NOMO-1 (cell line): ENCODE results near the gene NME5.
"Not testable (repeated sequence)": the region's sequence is repeated elsewhere in the genome, so short reads cannot be mapped to it uniquely, and the experiment has no call there.

Experiments used
- DNase-seq, 2 experiments: peaks; one replicate each; lab custom pipeline; 2025; ENCODE audit not compliant: unreplicated experiment in 2 of 2; lab: John Stamatoyannopoulos, UW

Gene NME5

DNA sequence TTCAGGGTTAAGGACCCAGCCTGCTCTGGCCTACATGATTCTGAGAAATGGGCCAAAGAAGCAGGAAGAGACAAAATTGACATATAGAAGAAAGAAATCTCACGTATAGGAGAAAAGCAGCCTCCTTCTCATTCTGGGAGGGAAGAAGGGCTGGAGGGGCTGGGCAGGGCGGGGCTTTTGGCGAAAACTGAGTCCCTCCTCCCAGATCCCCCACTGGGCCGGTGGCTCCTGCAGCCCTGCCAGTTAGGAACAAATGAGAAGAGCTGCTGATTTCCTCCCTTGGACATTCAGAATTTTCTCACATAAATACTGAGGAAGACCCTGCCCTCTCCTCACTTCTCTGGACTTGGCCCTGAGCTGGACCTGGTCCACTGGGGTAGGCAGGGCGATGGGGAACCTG, 55.5 kb downstream of the NME5 start, which contains the start of gene WNT8A:
TSS of gene WNT8A (plus strand) at position 332 of the 400 bp plus-strand sequence. CDS start 95 bp downstream, outside the sequence.
- DNase-seq = no peak

DNA sequence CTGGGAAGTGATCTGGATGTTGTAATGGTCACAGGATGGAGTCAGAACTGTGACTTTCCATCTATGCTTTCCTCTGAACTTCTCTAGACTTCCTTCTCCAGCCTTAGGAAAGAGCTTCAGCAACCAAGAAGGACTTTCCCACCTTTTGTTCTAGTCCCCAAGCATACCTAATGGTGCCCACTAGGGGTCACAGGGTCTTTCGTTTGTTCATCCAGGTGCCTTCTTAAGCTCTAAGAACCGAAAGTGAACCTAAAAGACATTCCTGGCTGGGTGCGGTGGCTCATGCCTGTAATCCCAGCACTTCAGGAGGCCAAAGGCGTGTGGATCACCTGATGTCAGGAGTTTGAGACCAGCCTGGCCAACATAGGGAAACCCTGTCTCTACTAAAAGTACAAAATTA, 57.2 kb downstream of the NME5 start:
- DNase-seq = no peak

DNA sequence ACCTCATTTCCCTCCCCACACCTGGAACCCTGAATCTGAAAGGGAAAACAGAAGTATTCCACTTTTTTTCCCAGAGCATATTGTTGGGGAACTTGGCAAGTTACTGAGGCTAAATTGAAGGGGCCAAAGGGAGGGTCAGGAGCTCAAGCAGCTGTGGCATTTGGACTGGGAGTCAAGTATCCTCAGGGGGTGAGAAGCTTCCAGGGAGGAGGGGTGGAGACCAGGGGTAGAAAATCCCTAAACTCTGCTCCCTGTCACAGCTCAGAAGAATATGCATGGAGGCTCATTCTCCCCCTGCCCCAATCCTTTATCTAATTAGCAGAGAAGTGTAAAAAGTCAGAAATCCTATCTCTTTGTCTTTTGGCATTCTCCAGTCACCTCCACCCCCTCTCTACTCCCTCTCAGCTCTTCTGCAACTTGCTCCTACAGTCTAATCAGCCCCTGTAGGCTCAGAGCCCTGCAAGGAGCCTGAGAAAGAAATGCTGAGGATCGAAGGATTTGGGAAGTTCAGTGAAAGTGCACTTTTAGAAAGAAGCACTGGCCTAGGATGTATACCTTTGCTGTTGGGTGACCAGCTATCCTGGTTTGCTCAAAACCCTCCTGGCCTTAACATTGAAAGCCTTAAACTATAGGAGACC, 61.1 kb downstream of the NME5 start:
- DNase-seq = no peak

DNA sequence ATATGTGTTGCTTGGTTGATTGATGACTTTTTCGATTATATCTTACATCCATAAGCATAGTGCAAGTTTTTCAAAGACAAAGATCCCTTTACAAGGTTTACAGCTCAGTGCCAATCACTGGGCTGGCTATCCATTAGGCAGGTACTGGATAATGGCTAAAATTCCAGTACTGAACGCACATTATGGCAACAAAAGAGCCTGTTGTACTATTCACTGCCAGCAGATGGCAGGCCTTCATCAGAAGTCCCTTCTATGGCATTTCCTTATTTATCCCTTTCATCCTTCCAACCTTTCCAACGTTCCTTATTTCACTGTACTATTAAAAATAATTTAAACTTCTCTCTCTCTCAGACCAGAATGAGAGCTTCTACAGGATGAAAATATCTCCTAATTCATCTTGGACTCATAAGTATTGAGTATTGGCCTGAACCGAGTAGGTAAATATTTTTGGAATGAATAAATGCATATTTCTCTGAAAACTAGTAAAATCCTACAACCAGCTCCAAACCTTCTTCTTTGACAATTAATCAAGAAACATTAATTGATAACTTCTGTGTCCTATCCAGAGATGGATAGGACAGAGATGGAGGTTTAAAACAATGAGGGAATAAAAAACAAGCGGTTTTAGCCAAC, 62.0 kb downstream of the NME5 start:
- DNase-seq = peak in 1 of 2 experiments; percentile 53

DNA sequence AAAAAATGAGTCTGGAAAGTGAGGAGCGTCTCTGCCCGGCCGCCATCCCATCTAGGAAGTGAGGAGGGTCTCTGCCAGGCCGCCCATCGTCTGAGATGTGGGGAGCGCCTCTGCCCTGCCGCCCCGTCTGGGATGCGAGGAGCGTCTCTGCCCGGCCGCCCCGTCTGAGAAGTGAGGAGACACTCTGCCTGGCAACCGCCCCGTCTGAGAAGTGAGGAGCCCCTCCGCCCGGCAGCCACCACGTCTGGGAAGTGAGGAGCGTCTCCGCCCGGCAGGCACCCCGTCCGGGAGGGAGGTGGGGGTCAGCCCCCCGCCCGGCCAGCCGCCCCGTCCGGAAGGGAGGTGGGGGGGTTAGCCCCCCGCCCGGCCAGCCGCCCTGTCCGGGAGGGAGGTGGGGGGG, 69.2 kb downstream of the NME5 start:
- DNase-seq = not testable (repeated sequence)

DNA sequence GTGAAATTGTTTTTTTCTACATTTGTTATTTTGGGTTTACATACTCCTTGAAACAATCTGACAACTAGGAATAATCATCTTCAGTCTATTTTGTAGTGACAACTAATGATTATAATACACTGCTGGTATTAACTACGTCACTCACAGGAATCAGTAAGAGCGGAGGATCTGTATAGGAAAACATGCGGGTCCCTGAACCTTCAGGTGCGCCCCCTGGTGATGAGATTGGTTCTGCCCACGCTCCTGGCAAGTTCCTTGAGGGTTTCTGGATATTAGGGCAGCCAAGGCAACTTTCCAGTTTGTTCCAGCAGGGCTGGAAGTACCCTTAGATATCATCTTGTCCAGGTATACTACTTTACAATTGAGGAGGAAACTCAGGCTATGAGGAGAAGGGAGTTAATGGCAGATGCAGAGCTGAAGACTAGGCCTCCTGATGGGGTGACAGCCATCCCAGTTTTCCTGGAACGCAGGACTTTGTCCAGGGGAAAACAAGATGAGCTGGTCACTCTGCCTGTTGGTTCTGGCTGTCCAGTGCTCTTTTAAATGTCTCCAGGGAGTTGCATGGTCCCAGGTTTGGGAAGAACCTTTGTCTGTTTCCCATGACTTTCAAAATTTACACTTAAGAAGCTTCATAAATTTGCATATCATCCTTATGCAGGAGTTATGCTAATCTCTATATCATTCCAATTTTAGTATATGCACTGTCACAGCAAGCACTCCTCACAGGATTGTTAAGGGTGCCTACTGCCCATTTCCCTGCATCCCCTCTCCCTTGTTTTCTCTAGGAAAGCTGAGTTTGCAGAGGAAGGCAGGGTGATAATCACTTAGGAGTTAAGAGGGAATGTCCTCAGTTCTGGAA, 70.3 kb downstream of the NME5 start:
- DNase-seq = peak; percentile 58 to 63

DNA sequence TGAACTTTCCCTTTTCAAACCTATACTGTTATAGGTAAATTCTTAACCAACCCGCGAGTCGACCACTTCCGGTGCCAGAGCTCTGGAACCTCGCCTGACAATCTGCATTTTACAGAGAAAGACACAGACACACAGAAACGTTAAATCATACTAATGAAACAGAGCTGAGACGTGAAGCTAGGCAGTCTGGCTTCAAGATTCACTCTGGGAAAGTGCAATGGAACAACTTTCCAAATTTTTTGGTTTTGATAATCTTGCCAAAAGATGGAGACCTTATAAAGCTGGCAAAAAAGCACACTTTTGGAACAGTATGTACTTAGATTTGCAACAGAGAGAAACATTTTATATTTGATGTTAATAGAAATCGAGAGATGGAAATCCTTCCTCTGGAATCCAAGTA, 71.3 kb downstream of the NME5 start:
- no peak for DNase-seq
